ENCODE measurements around the gene FBXO31.

Gene FBXO31

DNA sequence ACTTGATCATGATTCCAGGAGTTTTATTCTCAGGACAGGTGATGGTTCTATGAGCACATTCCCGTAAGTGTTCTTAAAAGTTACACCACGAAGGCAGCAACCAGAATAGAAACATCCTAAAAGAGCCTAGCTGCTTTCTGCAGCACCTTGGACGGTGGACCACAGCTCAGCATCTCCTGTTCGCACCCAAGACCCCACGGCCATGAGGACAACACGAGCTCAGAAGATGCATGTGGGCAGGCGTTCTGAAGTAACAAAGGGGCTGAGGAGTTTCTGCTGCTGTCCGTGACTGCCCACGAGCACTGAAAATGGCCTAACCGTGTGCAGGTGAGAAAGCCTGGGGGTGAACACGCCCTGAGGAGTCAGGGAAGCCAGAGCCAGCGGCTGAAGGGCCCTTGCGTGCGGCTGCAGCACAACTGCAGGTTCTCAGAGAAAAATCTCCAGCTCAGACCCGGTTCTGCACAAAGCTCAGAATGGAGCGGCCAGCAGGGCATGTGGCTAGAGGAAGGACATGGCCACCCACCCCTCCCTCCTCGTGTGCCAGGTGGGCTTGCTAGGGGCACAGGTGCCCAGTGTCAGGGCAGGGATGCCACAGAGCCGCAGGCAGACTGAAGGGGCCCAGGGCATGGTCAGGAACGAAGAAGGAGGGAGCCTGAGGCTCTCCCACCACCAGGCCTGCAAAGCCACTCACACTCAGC is 55.6 kb downstream of the FBXO31 start:
- no peak for DNase-seq (ENCODE audit: low spot score)

DNA sequence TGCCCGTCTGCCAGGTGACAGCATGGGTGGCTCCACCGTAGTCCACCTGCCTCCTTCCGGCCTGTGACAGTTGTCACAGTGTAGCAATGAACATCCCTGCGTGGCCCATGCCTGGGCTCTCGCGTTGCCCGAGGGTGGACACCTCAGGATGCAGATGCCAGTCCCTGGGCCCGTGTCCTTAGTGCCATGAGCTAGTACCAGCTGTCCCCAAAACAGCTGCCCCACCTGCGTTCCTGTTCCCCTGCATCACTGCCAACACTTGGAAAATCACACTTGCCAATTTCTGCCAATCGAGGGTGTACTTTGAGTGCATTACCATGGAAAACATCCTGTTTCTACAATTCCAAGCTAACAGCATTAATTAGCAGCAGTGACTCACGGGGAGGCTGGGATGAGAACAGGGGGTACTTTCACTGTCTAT is 57.4 kb downstream of the FBXO31 start:
- DNase-seq (ENCODE audit: low spot score), result no peak

DNA sequence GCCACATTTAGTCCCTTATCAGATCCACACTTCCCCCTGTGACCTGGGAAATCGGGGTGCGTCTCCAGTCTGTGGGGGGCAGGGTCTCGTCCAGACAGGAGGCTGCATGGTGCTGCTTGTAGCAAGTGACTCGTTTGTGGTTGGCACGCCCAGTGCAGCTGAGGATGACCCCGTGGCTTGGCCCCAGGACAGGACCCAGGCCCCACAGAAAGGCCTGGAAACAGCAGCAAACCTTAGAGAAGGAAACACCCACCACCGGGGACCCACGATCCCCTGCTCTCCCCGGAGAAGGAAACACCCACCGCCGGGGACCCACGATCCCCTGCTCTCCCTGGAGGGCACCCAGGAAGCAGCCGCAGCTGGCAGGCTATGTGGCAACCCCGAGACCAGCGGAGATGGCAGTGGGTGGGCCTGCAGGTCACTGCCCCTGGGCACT is 58.1 kb downstream of the FBXO31 start:
- DNase-seq (ENCODE audit: low spot score), result no peak

DNA sequence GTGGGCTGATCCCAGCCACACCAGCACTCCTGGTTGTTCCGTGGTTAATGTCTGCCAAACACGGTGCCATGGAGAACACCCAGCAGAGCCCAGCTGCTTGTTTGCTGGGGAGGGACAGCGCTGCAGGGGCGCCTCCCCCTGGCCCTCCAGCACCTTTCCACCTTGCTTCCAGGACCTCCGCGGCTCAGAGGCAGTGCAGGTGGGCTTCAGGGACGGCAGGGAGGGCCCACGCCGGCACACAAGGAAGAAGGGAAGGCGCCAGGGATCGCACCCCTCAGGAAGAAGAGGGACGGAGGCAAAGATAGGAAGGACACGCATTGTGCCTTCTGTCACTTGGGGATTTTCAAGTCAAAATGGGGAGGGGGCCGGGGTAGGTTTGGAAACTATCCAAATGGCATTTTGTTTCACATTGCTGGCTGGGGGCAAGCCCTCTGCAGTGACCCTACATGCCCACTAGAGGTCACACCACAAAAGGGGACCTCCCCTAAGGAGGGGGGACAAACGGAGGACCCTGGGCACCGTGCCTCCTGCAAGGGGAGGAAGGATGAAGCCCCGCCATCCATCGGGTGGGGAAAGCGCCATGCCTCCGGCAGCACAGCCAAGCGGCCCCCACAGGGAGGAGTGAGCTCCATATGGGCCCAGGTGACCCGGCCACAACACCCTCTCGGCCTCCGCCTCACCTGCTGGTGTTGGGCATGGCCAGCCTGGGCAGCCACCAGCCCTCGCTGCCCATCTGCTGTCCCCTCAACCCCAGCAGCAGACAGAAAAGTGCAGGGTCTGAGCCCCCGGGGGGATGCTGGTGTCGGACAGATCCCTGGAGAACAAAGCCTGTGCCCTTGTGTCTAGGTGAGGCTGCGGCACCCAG is 58.9 kb downstream of the FBXO31 start:
- peak; percentile 31 for DNase-seq (ENCODE audit: low spot score)

DNA sequence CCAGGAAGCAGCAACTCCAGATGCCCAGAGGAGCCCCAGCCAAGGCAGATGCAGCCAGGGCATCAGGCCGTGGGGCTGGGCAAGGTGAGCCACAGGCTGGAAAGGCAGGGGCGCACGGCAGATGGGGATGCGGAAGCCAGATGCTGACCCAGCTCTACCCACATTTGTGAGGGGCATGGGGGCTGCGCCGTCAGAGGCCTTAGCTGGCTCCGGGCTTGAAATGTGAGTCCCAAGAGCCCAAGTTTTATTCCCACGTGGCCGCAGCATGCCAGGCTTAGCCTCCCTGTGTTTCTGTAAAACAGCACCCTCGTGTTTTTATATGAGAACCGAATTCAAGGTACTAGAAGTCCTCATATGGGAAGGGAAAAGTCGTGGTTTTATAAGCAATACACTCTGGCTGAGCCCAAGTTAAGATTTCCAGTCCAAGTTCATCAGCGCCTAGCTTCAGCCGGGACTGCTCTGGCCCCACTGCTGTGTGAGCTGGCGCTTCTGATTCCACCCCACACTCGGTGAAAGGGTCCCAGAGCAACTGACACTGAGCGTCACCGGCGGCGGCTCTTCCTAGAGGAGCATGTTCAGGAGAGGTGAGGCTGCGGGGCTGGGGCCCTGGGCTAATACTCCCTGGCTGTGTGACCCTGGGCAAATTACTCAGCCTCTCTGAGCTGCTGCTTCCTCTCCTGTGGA is 59.7 kb downstream of the FBXO31 start:
- DNase-seq (ENCODE audit: low spot score), result no peak

DNA sequence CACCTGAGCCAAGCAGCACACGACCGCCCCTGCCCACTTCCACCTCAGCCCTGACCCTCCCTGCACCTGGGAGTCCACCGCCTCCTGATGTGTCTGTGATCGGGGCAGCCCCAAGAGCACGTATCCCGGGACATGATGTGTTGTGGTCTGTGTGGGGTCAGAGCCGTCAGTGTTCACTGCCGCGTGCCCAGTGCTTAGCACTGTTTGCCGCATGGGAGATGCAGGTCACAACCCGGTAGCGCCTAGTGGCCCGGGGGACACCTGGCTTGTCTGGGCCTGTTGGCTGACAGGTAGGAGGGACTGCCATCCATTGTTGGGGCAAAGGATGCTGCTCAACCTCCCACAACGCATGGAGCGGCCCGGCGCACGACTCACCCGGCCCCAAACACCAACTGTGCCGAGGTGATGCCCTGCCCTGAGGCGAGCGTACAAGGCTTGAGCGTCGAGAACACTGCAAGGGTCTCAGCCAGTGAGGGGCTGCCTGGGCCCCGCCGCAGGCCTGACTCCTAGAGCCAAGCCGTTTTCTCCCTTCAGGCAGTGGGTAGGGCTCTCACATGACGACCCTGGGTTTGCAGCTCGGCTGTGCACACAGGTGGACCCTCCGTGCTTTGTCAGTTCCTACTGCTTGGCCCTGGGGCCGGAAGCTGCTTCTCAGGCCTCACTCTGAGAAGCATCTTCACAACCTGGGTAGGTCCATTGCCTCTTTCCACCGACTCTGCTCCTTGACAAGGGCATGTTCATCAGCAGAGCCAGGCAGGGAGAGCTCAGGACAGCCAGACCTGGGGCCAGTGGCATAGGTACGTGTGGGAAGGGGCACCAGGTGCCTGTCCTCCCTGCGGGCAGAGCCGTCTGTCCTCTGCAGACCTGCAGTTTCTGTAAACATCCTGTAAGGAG is 60.5 kb downstream of the FBXO31 start:
- DNase-seq (ENCODE audit: low spot score), result no peak

DNA sequence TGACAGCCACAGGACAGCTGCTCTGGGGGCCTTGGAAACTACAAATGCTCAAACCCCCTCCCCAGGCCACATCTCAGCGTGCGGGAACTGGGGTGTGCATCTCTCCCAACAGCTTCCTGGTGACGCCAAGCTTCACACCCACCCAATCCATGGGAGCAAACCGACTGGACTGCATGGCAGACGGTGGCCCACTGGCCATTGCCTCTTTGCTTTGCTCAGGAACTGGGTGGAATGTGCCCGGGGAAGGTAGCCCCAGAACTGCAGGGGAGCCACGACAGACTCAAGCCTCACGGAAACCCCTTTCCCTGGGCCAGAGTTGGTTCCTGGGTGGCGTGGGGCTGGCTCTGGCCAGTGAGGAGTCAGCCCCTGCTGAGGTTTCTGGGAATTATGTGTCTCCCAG is 61.2 kb downstream of the FBXO31 start:
- no peak for DNase-seq (ENCODE audit: low spot score)

DNA sequence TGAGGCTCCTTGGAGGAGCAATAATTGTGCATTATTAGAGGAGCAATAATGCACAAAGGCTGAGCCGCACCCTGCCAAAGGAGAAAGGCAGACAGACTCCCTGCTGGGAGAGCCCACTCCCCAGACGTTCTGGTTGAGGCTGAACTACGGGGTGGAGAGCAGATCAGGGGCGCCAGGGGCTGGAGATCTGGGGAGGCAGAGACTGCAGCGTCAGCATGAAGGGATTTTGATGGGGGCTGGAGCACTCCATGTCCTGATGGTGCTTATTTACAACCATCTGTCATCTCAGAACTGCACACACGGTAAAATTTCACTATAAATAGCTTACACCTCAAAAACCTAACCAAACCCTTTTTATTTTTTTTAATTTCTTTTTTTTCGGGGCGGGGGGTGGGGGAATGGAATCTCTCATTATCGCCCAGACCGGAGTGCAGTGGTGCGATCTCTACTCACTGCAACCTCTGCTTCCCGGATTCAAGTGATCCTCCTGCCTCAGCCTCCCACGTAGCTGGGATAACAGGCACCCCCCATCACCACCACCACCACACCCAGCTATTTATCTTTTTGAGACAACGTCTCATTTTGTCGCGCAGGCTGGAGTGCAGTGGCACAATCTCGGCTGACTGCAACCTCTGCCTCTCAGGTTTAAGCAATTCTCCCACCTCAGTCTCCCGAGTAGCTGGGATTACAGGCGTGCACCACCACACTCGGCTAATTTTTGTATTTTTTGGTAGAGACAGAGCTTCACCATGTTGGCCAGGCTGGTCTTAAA is 62.1 kb downstream of the FBXO31 start:
- DNase-seq (ENCODE audit: low spot score), result no peak

DNA sequence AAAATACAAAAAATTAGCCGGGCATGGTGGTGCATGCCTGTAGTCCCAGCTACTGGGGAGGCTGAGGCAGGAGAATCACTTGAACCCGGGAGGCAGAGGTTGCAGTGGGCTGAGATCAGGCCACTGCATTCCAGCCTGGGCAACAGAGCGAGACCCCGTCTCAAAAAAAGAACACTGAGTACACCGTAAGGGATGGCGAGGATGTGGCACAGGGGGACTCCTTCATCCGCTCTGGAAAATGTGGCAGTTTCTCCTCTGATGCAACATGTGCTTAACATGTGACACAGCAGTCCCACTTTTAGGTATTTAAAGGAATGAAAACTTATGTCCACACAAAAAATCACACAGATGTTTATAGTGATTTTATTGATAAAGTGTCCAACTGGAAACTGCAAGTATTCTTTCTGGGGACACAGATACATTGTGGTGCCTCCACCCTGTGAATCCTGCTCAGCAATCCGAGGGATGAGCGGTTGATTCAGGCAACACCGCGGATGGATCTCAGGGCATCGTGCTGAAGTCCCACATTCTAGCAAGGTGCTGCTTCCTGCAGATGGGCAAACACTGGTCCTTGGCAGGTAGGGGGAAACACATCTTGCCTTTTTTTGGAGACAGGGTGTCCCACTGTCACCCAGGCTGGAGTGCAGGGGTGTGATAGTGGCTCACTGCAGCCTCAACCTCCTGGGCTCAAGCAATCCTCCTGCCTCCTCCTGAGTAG is 62.9 kb downstream of the FBXO31 start:
- DNase-seq (ENCODE audit: low spot score), result no peak

DNA sequence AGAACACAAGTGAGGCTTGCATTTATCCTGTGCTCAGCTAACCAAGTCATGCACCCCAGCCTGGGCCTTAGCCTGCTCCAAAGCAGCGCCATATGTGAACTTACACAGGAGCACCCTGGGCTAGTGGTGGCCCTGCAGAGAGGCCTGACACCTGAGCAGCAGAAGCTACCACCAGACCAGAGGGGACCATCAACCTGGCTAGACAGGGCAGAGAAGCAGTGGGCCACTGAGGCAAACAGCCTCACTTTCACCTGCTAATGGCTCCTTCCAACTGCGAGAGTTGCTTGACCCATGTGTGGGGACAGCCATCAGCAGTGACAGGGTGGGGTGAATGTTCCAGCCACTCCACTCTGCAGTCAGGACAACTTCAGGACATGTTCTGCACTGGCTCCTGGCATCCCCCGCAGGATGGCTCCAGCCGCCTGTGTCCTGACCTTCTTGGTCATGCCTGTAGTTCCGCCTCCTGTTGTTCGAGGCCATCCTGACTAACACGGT is 63.5 kb downstream of the FBXO31 start:
- DNase-seq (ENCODE audit: low spot score), result no peak

DNA sequence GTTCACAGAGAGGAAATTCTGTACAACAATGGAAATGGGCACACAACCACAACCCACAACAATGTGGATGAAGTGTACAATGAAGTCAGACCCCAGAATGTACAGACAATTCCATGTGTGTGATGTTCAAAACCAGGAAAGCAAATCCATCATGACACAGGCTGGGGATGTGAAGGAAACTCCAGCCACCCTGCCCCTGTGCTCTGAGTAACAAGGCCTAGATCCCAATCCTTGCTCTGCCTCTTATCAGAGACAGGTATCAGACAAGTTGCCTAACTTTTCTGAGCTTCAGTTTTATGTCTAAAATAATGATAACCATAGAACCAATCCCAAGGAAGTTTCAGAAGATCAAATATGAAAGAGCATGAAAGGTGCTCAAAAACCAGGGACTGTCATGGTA is 64.6 kb downstream of the FBXO31 start:
- DNase-seq (ENCODE audit: low spot score), result no peak

DNA sequence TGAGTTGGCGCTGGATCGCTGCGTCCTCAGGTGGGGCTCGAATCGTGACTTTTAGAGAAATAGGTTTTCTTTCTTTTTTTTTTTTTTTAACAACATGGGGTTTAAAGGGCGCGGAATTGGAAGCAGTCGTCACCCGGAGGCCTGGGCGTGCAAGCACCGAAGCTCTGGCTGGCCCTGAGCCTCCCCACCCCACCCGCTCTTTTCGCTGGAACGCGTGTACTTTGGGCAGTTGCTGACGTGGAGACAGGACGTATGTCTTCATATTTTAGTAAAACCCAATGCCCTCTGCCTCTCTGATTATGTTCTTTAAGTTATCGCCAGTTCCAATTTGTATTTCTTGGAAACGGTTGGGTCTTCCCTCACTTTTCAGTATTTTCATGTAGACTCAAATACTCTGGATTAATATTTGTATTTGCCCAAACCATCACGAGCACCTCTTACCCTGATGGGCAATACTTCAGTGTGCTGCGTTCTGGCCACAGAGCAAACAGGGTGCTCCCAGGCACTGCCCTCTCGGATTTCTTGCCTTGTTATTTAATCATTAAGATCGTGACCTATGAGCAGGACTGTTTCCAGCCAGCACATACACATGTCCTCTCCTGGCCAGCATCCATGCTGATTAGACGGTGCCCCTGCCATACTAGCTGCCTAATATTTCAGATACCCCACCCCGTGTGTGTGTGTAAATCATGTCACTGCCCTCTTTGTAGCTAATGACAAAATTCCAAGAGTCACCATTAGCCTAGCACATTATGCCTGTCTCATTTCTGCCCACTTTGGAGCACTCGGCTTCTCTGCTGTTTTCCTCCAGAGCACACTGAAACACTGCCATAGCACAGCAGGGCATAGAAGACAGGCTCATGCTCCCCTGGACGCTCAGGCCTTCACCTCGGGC is 65.6 kb downstream of the FBXO31 start:
- peak; percentile 48 for DNase-seq (ENCODE audit: low spot score)

DNA sequence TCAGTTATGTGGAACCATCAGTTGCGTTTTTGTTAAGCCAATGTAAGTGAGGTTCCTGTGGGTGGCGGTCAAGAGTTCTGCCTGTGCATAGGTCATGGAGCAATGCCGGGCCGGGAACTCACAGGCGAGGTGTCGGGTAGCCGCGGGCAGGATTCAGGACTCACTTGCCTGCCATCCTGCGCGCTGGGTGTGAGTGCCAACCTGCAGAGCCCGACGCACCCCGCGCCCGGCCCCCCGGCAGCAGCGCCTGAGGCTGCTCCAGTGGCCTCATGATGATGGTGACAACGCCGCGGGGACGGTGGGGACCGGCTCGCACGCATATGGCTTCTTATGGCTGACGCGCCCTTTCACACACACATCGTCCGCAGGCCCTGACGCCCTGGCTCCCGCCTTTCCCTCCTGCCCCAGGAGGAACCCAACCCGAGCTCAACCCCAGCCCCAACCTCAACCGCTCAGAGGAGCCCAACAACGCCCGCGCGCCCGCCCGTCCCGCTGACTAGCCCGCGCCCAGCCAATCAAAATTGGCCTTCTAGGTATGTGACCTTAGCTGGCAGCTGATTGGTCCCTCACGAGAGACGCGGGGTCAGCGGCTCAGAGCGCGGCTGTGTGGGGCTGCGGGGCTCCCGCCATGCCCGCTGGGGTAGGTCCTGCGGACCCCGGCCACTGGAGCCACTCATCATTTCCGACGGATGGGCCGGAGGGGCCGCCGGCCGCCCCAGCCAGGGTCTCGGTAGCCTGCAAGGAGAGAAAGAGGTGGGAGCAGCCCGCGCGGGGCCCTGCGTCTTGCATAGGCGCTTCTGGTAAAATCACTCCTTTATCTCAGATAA is 66.4 kb downstream of the FBXO31 start, which contains the start of gene C16orf95:
C16orf95 (minus strand) TSS at position 470 of the 827 bp plus-strand sequence; CDS start at position 320, 150 bp downstream.
- peak; percentile 97 for DNase-seq (ENCODE audit: low spot score)

DNA sequence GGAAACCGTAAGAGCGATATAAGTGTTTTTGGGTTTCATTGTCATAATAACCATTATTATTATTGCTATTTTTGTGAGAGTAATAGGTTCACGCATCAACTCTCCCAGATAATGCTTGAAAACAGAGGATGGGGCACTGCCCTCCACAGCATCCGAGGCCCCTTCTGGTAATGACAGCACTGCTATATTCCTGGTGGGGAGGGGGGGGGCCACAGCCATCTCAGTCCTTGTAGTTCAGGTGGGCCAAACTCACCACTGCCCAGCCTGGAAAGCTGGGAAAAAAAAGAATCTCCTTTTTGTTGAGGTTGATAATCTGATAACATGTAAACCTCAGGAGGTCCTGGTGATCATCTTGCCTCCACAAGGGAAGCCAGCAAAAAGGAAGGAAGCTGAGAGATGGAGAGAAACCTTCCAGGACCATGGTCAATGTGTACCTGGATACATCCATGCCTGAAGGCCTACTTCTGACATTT is 67.1 kb downstream of the FBXO31 start:
- DNase-seq (ENCODE audit: low spot score), result no peak

DNA sequence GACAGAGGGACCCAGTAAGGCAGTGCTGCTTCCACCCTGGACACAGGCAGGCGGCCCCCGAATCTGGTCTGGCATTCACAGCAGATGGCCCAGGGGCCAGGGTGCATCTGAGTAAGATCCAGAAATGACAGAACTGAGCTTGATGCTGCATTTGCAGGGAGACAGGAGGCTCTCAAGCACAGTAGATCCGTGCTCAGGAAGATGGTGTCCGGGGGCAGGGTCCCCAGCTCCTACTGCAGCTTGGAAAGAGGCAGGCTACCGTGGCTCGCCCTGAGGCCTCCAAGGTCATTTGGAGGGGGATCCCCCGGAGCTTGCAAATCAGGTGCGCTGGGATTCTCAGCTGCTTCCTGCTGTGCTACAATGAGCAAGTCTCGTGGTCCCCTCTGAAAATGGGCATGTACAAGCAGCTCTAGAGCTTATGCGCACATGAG is 68.6 kb downstream of the FBXO31 start:
- DNase-seq (ENCODE audit: low spot score), result no peak

DNA sequence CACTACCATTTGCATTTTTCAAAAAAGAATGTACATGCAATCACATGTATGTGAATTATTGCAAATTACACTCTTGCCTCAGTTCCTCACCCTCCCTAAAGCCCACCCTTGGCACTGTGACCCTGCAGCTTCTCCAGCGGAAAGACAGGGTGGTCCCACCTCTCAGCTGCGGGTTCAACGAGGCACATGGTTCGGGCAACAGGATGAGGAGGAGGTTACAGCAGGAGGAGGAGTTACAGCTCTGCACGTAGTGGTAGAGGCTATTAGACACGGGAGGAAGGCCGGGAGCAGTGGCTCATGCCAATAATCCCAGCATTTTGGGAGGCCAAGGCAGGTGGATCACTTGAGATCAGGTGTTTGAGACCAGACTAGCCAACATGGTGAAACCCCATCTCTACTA is 71.6 kb downstream of the FBXO31 start:
- DNase-seq (ENCODE audit: low spot score), result no peak

DNA sequence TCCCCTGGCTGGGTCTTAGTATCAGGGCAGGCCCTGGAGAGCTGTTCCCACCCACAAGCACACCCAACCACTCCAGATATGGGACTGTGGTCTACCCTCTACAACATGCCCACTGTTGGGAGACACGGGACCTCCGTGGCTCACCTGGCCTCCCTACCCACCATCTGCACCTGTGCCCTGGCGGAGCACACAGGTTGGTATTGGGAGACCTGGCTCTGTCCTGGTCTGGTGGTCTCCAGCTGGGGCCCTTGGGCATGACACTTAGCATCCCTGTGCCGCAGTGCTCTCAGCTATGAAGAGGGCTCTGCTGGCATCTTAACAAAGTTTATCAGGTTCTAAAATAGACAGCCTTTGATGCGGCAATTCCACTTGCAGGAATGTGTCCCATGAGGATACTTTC is 72.2 kb downstream of the FBXO31 start:
- no peak for DNase-seq (ENCODE audit: low spot score)

DNA sequence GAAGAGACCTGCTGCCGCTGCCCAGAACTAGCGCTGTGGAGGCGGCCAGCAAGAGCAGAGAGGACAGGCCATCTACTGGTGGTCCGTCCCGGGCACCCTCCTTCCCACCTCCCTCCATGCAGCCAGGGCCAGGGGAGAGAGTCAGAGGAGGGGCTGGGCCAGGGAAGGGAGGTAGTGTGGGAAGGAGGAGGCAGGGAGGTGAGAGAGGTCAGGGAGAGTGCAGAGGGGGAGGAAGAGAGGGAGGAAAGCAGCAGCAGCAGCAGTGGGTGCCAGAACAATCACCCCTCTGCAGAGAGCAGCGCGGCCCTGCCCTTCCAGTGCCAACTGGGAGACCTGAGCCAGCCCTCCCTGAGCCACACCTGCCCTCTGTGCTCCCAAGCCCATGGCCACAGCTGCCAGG is 73.0 kb downstream of the FBXO31 start:
- DNase-seq (ENCODE audit: low spot score), result no peak

Measured in activated CD4-positive, alpha-beta T cell treated with anti-CD3 and anti-CD28 coated beads, Interleukin-2, Interleukin-4, amounts not matched to agents 100 ng/mL and 50 ng/mL, durations not matched to agents 16 hours and 8 hours (primary cell).